A172 (cell line): Measurements from ENCODE around the gene DEDD2. TPM values are rescaled to one million over a fixed set of nuclear protein-coding genes. Genes with fewer than 3 reads are reported as not detected.

Experiments
- DNase-seq: peaks from one replicate; pipeline ENCODE4 v3.0.0-alpha.2; 2015; ENCODE audit warnings: low spot score
- total RNA-seq: library from RNA; depleted of rRNA; stranded (reverse); fragments of >200 nt; shearing (Covaris generic); gene quantifications from 2 replicates; pipeline ENCODE4 v1.2.3, GENCODE V29; 2014

The DEDD2 gene
- total RNA-seq, 1 experiment from 2014 or later: 75.4 TPM

- no peak for DNase-seq
These were observed 43.8 kb downstream of the DEDD2 start for GRCh38 chr19:42173695-42174094.

- no peak for DNase-seq
These were observed 45.2 kb downstream of the DEDD2 start for GRCh38 chr19:42172261-42172660.

- no peak for DNase-seq
These were observed 46.8 kb downstream of the DEDD2 start for GRCh38 chr19:42170715-42171114.

- DNase-seq: no peak
These were observed 47.7 kb downstream of the DEDD2 start for GRCh38 chr19:42169486-42170413.

GRCh38 chr19:42168206-42168605, 49.3 kb downstream of the DEDD2 start:
- DNase-seq: no peak

- DNase-seq: no peak
These were observed 51.2 kb downstream of the DEDD2 start for GRCh38 chr19:42166316-42166715.

- no peak for DNase-seq
These were observed 52.3 kb downstream of the DEDD2 start for GRCh38 chr19:42165146-42165545.

GRCh38 chr19:42161616-42162263, 55.7 kb downstream of the DEDD2 start:
- DNase-seq: no peak

- no peak for DNase-seq
These were observed 57.5 kb downstream of the DEDD2 start for GRCh38 chr19:42159942-42160341.

GRCh38 chr19:42158926-42159325, 58.6 kb downstream of the DEDD2 start:
- DNase-seq: no peak

GRCh38 chr19:42156571-42156970, 60.9 kb downstream of the DEDD2 start:
- DNase-seq: no peak

GRCh38 chr19:42155796-42156195, 61.7 kb downstream of the DEDD2 start:
- no peak for DNase-seq

GRCh38 chr19:42154471-42155323, 62.8 kb downstream of the DEDD2 start:
- DNase-seq: no peak

- no peak for DNase-seq
These were observed 63.6 kb downstream of the DEDD2 start for GRCh38 chr19:42153672-42154433.

GRCh38 chr19:42152910-42153671, 64.4 kb downstream of the DEDD2 start:
- DNase-seq: no peak

- no peak for DNase-seq
These were observed 65.4 kb downstream of the DEDD2 start for GRCh38 chr19:42151782-42152684.

GRCh38 chr19:42150911-42151361, 66.5 kb downstream of the DEDD2 start:
- DNase-seq: no peak

- no peak for DNase-seq
These were observed 67.1 kb downstream of the DEDD2 start for GRCh38 chr19:42150364-42150763.

GRCh38 chr19:42149447-42150202, 67.9 kb downstream of the DEDD2 start:
- no peak for DNase-seq
